Fibroblast of pulmonary artery (primary cell): ENCODE results near the gene TALDO1.
"Not testable (repeated sequence)": the region's sequence is repeated elsewhere in the genome, so short reads cannot be mapped to it uniquely, and the experiment has no call there.

Experiments
- DNase-seq: peaks from one replicate; pipeline ENCODE4 v3.0.0-alpha.2; 2010; ENCODE audit warnings: low read depth
- H3K4me3 ChIP-seq: replicated peaks from 2 replicates; pipeline ENCODE4 v1.5.1; 2011; ENCODE audit warnings: low read depth, mild to moderate bottlenecking, control low read depth, low read length, moderate library complexity
- TF ChIP-seq, protein P1 (sequence below): IDR thresholded peaks from 2 replicates; pipeline ENCODE4 v1.5.1; 2011; ENCODE audit warnings: mild to moderate bottlenecking, control low read depth, low read length, inconsistent platforms; ENCODE audit errors: missing control alignments

The TALDO1 gene

DNA sequence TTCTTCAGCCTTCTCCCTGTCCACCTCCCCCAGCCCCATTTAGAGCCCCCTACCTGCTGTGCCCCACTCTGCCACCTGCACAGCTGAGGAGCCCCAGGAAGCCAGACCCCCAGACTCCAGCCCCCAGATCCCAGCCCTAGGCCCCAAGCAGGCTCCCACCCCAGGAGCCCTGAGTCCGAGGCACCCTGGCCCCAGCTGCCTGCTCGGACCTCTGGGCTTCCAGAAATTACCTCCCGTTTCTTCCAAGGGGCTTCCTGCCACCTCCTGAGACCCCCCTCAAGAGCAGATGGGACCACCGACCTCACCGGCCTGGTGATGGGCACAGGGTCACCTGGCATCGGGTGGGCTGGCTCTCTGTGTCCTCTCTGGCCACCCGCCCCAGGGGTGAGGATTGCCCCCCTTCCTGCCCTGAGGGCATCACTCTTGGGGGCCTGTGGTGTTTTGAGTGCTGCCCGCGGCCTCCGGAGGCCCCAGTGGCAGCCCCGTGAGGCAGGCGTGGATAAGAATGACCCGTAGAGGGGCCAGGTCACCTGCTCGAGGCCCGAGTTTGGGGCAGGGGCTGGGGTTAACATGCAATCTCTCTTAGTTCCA, 18.3 kb upstream of the TALDO1 start:
- no peak overlapping the region for H3K4me3 ChIP-seq
- no peak for DNase-seq
- TF ChIP-seq, protein P1, sequence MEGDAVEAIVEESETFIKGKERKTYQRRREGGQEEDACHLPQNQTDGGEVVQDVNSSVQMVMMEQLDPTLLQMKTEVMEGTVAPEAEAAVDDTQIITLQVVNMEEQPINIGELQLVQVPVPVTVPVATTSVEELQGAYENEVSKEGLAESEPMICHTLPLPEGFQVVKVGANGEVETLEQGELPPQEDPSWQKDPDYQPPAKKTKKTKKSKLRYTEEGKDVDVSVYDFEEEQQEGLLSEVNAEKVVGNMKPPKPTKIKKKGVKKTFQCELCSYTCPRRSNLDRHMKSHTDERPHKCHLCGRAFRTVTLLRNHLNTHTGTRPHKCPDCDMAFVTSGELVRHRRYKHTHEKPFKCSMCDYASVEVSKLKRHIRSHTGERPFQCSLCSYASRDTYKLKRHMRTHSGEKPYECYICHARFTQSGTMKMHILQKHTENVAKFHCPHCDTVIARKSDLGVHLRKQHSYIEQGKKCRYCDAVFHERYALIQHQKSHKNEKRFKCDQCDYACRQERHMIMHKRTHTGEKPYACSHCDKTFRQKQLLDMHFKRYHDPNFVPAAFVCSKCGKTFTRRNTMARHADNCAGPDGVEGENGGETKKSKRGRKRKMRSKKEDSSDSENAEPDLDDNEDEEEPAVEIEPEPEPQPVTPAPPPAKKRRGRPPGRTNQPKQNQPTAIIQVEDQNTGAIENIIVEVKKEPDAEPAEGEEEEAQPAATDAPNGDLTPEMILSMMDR, result no peak

DNA sequence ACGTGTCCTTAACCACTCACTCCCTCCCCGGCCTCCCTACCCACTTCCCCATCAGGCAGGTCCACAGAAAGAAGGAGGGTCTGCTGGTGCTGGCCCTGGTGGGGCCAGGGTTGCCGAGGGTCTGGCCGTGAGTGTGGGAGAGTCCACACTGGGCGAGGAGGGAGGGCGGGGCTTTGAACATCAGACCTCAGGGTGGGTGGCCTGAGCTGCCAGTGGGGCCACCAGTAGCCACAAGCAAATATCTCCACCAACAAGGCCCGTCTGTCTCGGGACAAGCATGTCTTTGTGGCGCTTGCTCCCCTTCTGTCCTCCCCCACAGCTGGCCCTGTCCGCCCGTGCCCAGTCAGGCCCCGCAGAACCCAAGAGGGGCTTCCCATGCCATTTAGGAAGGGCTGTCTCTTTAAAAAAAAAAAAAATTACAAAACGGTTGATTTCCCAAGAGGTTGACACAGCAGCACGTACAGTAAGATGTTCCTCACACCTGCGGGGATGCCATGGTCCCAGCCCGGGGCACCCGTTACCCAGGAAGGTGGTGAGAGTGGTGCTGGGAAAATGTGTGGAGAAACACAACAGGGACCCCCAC, 17.7 kb upstream of the TALDO1 start:
- no peak for DNase-seq
- TF ChIP-seq, protein P1, result no peak
- no peak overlapping the region for H3K4me3 ChIP-seq

DNA sequence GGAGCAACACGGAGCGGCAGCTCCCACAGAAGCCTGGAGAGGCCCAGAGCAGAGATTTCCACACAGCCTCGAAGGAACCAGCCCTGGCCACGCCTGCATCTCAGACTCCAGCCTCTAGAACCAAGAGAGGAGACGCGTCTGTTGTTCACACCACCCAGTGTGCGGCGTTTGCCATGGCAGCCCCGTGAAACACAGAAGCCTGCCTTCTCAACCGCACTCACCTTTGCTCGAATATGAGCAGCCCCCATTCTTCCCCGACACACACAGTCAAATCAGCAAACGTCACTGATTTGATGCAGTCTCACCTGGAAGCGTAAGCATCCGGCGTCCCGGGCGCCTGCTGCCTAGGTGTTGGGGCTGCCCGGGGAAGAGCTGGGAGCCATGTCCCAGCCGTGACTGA, 14.2 kb upstream of the TALDO1 start:
- DNase-seq, result no peak
- H3K4me3 ChIP-seq, result no peak overlapping the region
- TF ChIP-seq, protein P1, result no peak

DNA sequence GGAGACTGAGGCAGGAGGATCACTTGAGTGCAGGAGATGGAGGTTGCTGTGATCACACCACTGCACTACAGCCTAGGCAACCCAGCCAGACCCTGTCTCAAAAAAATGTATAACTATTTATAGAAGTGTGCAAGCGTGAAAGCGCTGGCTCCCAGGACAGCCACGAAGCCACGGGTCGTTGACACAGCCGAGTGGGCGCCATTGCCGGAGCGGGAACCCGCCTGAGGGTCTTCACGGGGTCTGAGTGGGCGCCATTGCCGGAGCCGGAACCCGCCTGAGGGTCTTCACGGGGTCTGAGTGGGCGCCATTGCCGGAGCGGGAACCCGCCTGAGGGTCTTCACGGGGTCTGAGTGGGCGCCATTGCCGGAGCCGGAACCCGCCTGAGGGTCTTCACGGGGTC, 12.7 kb upstream of the TALDO1 start:
- not testable (repeated sequence) for H3K4me3 ChIP-seq, DNase-seq

DNA sequence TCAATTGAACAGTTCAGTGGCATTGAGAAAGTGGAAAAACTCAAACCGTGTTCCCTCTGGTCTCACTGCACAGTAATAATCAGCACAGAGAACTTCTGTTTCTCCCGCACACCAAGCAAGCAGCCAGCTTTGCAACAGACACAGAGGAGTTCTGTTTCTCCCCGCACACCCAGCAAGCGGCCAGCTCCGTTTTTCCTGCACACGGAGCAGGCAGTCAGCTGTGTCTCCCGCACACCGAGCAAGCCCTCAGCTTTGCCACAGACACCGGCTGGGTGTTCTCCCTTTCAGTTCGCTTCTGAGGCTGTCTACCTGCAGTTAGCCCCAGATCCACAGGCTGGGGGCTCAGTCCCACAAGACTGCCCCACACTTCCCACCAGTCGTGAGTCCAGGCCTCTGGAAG, 9.9 kb upstream of the TALDO1 start:
- no peak overlapping the region for H3K4me3 ChIP-seq
- no peak for DNase-seq
- TF ChIP-seq, protein P1, result no peak

DNA sequence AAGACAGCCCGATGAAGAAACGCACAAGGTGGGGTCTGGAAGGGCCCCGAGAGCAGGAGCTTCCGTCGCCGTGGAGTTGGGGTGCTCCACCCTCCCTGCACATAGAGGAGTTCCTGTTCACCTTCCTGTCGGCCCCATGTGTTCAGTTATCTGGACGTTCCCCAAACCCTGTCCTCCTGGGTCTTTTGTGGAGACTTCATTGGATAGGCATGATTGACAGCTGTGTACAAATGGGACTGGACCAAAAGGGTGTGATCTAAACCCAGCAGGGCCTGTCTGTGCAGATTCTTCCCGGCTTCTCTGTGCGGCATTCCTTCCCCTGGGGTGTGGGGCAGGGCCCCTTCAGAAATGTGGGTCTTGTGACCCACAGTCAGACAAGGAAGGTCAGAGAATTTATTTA, 9.4 kb upstream of the TALDO1 start:
- H3K4me3 ChIP-seq, DNase-seq: not testable (repeated sequence)

DNA sequence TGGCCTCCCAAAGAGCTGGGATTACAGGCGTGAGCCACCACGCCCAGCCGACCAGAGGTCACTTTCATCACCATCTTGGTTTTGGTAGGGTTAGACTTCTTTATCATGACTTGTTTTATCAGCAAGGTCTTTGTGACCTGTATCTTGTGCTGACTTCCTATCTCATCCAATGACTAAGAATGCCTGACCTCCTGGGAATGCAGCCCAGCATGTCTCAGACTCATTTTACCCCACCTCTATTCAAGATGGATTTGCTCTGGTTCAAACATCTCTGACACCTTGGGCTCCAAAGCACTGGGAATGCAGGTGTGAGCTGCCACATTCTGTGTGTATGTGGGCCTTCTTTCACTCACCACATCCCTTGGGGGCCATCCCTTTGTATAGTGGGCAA, 5.1 kb upstream of the TALDO1 start:
- TF ChIP-seq, protein P1, result no peak
- H3K4me3 ChIP-seq, result no peak overlapping the region
- no peak for DNase-seq

DNA sequence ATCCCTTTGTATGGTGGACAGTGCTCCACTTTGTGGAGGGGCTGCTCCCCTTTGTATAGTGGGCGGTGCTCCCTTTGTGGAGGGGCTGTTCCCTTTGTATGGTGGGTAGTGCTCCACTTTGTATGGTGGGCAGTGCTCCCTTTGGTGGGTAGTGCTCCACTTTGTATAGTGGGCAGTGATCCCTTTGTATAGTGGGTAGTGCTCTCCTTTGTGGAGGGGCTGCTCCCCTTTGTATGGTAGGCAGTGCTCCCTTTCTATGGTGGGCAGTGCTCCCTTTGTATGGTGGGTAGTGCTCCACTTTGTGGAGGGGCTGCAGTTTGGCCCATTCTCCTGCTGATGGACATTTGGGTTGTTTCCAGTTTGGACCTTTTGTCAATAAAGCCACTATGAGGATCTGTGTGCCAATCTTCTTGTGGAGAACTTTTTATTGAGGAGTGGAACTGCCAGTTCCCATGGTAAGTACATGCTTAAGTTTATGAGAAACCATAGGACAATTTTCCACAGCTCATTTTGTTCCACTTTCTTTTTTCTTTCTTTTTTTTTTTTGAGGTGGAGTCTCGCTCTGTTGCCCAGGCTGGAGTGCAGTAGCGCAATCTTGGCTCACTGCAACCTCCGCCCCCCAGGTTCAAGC, 4.6 kb upstream of the TALDO1 start:
- DNase-seq, result no peak
- no peak overlapping the region for H3K4me3 ChIP-seq
- TF ChIP-seq, protein P1, result no peak
